ENCODE measurements around the gene KCNA10.

DNA sequence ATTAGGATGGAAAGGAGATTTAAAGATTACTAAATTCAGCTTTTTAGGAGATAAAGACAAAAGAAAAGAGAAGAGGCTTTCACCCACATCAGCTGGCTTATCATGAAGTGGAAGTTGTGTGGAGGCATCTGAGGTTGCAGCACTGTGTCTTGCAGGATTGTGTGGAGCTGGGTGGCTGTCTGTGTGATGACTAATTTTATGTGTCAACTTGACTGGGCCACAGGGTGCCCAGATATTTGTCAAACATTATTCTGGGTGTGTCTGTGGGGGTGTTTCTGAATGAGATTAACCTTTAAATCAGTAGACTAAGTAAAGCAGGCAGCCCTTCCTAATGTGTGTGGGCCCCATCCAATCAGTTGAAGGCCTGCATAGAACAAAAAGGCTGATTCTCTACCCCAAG is 3.9 kb downstream of the KCNA10 start:
- TF ChIP-seq POLR2AphosphoS5 (IDR thresholded peaks at IDR 0.05), result no peak
- TF ChIP-seq, protein P1, sequence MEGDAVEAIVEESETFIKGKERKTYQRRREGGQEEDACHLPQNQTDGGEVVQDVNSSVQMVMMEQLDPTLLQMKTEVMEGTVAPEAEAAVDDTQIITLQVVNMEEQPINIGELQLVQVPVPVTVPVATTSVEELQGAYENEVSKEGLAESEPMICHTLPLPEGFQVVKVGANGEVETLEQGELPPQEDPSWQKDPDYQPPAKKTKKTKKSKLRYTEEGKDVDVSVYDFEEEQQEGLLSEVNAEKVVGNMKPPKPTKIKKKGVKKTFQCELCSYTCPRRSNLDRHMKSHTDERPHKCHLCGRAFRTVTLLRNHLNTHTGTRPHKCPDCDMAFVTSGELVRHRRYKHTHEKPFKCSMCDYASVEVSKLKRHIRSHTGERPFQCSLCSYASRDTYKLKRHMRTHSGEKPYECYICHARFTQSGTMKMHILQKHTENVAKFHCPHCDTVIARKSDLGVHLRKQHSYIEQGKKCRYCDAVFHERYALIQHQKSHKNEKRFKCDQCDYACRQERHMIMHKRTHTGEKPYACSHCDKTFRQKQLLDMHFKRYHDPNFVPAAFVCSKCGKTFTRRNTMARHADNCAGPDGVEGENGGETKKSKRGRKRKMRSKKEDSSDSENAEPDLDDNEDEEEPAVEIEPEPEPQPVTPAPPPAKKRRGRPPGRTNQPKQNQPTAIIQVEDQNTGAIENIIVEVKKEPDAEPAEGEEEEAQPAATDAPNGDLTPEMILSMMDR (IDR thresholded peaks at IDR 0.05), result no peak
- no peak for TF ChIP-seq POLR2A (IDR thresholded peaks at IDR 0.05)
